HTERT RPE-1 (cell line): Measurements from ENCODE around the gene MUL1.

ENCODE experiments used
- in situ Hi-C: fragments of 300-500 bp; cut with MboI; formaldehyde crosslinking; loops from 4 replicates; pipeline ENCODE4 v1.14.3; 2020; ENCODE audit warnings: low sequenced_read_pairs

MUL1 gene

DNA sequence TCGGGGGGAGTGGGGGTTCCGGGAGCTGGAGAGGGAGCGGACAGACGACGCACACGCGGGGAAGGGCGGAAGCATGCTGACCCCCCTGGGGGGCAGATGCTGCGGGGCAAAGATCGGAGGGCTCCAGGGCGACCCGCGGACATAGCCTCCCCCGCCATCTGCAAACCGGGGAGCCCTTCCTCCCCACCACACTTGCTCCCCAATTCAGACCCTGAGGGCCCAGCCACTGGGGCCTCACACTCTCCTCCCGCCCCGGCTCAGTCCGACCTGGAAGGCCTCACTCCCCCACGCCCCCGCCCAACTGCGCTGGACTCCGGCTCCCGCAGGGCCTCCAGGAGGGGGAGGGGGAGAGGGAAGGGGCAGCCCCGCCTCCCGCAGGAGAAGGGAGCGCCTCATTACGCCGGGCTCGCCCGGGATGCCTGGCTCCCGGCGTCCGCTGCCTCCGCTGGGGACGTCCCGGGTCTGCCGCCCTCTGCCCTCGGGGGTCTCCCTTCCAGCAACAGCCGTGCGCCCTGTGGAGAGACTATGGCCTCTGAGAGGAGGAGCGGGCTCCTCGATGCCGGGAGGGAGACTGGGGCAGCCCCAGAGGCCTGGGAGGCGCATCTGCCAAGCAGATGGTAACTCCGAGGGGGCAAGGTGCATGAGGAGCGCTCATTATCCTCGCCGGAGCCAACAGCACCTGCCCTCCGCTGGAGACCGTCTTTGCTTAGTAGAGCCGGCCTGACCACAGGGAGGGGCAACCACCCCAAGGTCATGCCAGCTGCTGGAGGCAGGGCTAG, 21.3 kb downstream of the MUL1 start:
- in situ Hi-C loops = no loop called here

DNA sequence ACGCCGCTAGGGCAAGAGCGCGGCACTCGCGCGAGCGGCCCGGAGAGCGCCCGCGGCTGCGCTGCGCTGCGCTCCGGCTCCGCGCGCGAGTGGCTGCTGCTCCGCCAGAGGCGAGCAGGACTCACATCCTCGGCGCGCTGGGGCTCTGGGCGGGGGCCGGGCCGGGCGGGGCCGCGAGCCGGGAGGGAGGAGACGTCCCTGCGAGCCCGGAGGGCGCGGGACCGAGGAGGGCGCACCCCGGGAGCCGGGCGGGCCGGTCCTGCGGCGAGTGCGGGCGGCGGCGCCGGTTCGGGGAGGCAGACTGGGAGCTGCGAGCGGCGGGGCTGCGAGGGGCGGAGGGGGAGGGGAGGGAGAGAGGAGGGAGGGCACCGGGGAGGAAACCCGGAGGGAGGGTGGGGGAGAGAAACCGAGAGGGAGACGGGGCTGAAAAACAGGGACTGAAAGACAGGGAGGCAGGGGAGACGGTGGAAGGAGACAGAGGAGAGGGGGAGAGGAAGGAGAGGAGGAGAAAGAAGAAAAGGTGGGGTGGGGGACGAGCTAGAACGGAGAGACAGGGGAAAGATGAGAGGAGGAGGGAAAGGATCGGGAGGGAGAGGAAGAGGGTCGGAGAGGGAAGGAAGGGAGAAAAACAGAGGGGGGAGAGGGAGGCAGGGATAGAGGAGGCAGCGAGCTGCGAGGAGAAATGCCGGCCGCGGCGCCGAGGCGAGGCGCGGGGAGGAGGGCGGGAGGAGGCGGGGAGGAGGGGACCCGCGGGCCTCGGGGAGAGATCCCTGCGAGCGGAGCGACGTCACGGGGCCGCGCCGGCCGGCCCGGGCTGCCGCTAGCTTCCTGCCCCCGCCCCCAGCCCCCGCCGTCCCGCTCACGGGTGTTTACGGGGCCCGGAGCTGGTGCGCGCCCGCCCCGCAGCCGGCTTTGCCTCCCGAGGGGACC, 22.2 kb downstream of the MUL1 start, which contains the start of gene CAMK2N1:
TSS of gene CAMK2N1 (minus strand) at position 684 of the 930 bp plus-strand sequence. CDS start 831 bp downstream, outside the sequence.
- in situ Hi-C loops = no loop called here

DNA sequence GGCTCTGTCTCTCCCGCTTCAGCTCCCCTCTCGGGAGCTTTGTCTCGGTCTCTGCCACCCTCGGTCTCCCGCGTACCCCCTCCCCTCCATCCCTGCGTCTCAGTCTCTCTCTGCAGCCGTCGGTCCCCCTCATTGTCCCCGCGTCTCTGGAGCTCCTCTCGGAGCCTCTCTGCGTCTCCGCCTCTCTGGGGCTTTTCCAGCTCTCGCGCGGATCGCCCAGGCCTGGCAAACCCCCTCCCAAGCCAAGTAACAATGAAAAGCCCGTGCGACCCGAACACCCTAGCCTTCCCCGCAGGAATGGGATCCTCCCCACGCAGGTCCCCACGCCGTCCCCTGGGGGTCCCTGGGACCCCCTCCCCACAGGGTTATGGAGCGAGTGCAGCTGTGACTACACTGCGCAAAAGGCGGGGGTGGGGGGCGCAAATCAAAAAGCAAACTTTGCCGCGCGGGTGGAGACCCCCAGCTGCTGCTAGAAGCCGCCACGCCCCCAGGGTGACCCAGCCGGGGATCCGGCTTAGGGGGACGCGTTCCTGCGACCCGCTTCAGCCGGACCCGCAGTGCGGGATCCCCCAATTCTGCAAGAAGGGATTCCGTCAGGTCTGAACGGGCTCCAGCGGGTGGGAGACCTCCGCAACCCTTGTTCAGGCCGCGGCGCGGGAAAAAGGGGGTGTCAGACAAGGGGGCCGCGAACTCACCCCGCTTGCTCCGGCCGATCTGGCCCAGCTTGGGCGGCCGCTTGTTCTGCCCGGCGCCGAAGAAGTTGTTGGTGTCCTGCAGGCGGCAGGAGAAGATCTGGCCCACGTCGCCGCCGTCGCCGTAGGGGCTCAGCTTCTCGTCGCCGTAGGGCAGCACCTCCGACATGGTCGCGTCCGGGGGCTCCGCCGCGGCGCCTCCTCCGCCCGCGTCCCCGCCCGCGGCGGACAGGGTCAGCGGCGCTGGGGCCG, 23.2 kb downstream of the MUL1 start:
- in situ Hi-C loops = no loop called here

DNA sequence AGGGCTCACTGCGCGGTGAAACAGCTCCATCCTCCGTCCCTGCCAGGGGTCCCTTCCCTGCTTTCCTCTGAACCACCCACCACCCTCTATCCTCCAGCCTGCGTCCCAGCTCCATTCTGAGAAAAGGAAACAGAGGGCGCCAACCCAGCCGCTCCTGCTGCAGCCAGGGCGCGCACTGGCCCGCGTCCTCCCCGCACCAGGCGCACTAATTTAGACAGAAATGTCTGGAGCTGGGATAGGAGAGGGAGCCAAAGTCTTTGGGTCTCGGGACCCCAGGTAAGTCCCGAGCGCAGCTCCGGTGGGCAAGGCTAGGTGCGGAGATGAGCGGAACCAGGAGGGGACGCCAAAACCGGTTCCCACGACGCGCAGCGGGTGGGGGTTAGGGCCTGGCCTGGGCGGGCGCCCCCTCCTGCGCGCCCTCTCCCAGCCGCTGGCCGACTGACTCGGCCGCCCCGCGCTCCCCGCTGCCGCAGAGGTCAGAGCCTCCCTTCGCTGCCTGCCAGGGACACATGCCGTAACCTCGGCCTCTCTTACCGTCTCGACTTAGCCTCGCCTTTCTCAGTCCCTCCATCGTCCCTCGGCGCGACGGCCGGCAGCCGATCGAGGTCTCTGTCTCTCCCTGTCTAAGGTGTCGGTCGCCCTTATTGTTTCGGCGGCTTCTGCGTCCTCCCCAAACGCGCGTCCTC, 24.0 kb downstream of the MUL1 start:
- in situ Hi-C loops = no loop called here

DNA sequence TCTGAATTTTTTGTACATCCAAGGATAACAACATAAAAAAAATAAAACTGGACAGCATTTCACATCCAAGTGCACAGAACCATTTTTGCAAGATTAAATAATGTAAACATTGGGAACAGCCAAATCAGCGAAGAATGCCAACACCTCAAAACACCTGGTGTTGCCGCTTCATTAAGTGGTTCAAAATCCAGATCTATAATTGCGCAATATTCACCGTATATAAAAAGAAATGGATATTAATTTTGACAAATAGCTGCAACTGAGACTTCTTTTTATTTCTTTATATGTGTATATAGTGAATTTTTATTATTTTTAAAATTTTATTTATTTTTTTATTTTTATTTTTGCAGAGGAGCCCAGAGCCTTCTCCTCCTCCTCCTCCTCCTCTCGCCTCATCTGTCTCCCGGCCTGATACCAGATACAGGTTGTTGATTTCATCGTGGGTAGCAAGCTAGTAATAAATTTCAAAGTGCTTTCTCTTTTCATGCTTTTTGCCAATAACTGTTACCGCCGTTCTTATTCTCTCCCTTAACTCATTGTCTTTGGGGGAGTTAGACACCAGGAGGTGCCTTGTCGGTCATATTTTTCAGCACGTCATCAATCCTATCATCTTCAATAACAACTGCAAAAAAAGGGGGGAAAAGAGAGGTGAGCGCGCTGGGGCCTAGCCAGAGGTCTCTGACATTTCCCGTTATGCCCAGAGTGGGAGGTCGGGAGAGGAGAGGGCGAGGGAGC, 24.7 kb downstream of the MUL1 start:
- in situ Hi-C loops = no loop called here

DNA sequence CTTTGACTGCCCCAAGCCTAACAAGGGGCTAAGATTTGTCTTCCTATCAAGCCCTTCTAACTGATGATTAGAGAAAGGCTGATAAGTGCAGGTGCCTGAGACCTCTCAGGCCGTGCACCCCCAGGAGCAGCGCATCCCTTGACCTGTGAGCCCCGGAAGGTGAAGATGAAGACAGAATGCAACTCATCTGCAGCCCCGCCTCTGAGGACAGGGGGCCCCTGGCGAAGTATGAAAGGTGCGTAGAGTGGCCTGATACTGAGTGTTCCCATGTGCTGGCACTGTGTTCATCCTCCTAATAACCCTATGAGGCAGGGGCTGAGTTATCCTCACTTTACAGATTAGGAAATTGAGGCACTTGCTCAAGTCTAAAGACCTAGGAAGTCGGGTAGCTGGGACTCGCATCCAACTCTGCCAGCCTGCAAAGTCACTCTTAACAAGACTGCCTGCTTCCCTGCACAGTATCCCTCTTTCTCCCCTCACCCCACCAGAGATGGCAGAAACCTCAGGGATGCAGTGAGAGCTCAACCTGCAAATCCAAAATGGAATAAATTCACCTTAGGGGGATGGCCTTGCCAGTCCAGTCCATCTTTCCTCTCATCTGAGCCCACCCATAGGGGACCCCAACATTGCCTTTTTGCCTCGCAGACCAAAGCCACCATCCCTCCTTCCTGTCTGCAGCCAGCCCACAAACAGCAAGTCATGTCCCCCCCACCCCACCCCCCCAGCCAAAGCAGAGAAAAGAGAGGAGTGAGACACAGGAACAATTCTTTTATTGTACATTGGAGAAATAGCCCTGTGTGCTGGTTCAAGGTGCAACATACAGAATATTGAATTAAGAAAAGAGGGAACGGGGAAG, 26.1 kb downstream of the MUL1 start:
- in situ Hi-C loops = no loop called here

DNA sequence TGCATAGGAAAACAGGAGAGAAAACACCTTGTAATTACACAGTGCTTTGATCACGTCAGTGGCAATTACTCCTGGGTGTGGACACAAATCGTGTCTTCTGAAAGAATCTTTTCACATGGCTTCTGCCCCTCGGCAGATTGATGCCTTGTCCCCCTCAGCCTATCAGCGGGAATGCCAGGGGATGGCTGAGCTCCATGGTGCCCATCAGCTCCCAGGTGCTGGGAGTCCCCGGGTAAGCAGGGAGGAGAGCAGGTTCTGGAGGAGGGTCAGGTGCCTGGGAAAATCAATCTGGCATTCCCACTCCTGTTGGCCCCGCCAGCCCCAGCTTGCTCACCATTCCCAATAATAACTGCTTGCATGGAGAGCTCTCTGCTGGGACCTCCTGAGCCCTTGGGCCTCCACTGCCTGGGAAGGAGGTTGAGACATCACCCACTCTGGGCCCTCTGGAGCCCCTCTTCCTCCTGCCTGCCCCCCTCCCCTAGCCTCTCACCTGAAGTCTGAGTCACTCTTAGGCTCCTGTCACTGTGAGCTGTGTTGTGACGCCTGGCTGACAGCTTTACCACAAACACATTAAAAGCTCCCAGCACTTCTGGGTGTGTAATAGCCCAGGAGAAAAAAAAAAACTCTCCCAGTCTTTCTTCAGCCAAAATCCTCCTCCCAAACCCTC, 26.9 kb downstream of the MUL1 start:
- in situ Hi-C loops = no loop called here

DNA sequence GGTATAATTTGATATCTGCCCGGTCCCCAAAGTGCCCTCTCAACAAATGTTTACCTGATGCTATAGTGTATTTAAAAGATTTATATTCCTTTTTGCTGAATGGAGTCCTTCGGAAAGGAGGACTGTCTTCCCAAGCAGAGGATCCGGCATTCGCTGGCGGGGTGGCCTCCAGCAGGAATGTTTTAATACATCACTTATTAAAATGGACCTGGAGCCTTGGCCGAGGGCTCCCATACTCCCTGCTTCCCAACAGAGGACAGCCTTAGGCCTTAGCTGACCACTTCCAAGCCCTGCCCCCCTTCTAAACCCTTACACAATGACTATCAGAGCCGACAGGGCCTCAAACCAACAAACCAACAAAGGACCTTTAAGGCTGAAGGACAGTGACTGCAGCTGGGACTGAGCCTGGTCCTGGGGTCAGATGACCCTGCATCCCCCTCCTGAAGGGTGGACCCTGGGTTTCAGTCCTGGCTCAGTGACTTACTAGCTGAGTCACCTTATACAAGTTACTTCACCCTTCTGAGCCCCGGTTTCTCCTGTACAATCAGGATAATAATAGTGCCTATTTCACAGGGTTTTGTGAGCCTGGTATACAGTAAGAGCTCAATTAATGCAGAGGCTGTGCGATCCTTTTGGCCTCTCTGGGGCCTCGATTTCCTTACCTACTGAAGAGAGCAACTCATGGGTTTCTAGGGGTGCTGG, 27.6 kb downstream of the MUL1 start:
- in situ Hi-C loops = no loop called here

DNA sequence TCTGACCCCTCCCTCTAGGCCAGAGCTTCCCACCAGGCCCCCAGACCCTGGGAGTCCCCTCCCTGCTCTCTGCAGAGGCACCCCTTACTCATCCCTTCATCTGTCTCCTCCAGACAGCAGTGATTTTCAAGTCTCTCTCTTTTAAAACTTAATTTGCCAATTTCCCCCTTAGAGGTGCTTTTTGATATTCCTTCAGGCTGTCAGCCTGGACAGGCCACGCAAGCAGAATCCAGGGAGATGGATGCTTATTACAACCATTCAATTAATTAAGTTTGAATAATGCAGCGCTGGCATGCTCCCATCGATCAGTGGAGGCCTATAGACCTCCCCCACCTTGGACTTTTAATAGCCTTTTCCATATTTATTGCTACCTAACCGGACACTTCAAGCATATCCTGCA, 28.1 kb downstream of the MUL1 start:
- in situ Hi-C loops = no loop called here

DNA sequence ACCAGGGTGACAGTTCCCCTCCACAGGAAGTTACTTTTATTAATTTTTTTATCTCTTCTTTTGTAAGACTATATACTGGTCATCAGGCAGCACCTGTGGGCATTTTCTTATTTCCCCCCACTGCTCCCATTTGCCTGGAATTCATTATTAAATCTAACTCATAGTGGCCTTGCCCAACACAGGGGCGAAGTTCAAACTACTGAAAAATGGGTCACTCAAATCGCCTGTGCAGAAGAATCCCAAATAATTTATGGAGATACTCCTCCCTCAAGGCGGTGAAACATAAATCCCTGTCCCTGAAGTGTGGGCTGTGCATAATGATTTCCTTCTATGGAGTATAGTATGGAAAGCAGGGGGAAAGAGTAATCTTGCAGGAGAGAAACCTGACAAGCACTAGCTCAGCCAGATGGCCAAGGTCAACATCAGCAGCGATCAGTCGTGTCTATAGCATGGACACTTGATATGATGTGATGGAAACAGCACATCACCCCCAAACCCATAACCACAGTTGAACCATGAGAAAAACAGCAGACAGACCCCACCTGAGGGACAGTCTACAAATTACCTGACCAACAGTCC, 29.8 kb downstream of the MUL1 start:
- in situ Hi-C loops = no loop called here

DNA sequence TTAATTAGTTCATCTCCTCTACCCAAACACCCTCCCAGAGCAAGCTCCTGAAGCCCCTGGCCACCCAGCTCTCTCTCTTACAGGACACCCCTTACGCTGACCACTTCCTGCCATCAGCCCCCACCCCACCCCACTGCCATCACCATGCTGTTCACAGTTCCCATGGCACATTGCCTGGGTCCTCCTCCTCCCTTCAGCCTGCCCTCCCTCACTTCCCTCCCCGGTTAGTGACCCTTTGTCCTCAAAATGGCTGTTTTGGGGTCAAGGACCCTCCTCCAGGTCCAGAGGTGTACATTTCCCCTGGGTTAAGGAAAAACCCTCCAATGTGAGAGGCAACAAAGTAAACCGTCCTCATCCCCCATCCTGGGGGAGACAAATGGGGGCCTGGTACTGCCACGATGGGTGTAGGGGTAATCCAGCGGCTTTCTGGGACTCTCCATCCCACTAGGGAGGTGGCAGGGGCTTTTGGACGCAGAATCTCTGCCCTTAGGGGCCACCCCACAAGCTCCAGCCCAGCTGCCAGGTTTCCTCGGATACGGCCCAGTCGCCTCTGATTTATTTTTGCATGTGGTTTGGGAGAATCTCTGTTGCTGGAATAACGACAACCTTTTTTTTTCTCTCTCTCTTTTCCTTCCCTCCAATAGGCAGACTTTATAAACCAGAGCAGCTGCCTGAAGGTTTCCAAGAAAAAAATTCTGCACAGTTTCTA, 30.4 kb downstream of the MUL1 start:
- in situ Hi-C loops = no loop called here

DNA sequence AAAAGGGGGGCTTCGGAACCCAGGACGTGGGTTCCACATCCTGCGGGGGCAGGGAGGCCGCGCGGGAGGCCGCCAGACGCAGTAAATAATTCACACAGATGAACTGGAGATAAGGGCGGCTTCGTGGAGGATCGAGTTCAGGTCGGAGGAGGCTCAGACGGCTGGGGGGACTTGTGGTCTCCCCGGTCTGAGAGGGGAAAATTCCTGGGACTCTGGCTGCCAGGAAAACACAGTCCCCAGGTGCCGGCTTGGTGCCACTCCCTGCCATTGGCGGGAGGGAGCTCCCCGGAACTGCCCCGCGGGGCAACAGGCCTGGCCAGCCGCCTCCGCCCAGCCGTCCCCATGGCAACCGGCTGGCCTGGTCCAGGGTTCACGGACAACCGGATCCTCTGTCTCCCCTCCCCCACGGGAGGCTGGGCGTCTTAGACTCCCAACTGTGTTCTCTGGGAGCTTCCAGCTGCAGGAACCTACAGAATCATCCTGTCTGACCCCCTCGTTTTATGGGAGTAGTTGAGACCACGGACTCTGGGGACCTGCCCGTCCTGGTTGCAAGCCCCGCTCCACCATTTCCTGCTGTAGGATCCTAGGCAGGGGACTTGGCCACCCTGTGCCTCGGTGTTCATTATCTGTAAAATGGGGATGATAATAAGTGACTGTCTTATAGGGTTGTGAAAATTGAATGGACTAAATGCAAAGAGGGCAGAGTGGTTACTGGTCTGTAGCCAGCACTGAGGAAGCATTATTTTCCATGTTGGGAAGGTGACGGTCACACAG, 31.5 kb downstream of the MUL1 start:
- in situ Hi-C loops = no loop called here

DNA sequence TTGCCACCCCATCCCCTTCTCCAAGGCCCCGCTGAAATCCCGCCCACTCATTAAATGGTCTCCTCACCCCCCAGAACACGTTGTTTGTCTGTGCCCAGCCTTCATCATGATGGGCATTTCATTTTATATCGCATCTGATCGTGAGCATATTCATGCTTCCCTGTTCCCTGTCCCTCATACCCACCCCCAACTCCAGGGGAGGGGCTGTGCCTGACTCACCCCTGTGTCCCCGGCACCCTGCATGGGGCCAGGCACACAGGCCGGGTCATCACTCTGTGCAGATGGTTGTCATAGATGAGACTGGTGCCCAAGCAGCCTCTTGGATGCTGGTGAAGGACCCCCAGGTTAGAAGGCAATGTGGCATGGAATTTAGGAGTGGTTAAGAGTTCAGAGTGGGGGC, 33.0 kb downstream of the MUL1 start:
- in situ Hi-C loops = no loop called here

DNA sequence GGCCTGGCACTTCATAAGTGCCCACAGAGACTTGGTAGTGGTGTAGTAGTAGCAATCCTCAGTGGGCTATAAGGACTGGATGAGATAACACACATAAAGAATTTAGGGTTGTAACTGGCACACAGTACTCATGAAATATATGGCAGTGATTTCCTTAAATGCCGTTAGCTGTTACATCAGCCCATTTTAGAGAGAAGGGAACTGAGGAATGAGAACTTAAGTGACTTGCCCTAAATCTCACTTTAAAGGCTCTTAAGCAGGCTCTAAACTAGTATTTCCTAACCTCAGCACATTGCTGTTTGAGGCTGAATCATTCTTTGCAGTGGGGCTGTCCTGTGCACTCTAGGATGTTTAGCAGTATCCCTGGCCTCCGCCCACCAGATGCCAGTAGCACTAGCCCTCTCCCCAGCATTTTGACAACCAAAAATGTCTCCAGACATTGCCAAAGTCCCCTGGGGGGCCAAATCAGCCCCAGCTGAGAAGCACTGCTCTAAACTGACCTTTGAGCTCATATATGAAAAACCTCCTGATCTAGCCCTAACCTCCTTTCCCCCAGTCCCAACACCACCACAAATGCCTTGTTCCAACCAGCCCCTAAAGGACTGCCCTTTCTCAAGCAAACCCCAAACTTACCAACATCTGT, 33.5 kb downstream of the MUL1 start:
- in situ Hi-C loops = no loop called here

DNA sequence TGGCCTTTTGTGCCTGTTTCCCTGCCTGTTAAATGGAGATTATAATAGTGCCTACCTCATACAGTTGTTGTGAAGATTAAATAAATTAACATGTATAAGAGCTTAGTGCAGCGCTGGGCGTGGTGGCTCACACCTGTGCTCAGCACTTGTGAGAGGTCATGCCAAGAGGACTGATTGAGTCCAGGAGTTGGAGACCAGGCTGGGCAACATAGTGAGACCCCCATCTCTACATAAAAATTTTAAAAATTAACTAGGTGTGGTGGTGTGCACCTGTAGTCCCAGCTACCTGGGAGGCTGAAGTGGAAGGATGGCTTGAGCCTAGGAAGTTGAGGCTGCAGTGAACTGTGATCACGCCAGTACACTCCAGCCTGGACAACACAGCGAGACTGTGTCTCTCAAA, 34.1 kb downstream of the MUL1 start:
- in situ Hi-C loops = no loop called here
